ENCODE results near the gene IER5L. TPM values are rescaled to one million over a fixed set of nuclear protein-coding genes. Genes with fewer than 3 reads are reported as not detected.

IER5L gene
- total RNA-seq, 4 donors from 2014 or later: 0.92 to 3.4 (median 2.9) TPM

DNA sequence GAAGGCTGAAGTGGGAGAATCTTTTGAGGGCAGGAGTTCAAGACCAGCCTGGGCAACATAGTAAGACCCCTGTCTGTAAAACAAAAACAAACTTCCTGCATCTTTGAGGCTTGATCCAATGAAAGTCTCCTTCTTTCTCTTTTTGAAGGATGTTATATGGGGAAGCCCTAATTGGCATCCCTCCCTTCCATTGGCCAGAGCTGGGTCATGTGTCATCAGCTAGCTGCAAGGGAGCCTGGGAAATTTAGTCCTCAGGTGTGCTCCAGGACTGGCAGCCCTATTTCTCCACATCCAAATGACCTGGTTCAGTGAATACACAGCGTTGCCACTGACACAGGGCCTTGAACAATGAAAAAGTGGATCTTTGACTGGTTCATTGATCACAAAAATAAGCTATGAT lies 9.0 kb upstream of the IER5L start:
- DNase-seq (no peak), ATAC-seq (no peak)
- intact Hi-C loops (cut with DNase I; ENCODE audit: low total_unique reads) (no loop called here), in situ Hi-C loops (cut with MboI; ENCODE audit: low sequenced_read_pairs in 4 of 4) (no loop called here)
- Histone ChIP-seq H3K27me3 (no peaks in the 10 kb centered on the region), H3K36me3 (no peaks in the 10 kb centered on the region), H3K27ac (no peak overlapping the region), H3K4me1 (no peaks in the 10 kb centered on the region), H3K9me3 (no peaks in the 10 kb centered on the region), H3K4me3 (no peak overlapping the region)
- TF ChIP-seq POLR2A (IDR thresholded peaks at IDR 0.05) (no peak), CTCF (IDR thresholded peaks at IDR 0.05 in 4 of 5, conservative IDR thresholded peaks at IDR 0.05 in 1 of 5) (no peak)

DNA sequence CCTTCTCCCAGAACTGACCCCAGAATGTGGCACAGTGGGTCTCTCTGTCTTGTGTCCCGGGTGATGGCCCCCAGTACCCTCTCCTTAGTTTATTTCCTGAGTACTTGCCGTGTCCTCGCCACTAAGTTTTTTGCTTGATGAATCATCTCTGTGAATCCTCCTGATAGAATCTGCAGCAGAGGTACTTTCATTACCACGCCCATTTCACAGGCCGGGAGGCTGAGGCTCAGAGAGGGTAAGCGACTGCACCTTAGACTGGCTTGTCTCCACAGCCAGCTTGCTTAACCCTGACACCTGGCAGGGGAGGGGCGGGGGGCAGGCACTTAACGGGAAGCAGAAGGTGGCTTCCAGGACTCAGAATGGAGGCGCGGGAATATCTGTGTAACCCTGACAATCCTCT lies 7.9 kb upstream of the IER5L start:
- H3K27ac ChIP-seq: no peak overlapping the region
- in situ Hi-C loops (cut with MboI; ENCODE audit: low sequenced_read_pairs in 4 of 4): no loop called here
- ATAC-seq (no peak), DNase-seq (no peak)
- H3K4me3 ChIP-seq: no peak overlapping the region
- TF ChIP-seq POLR2A (IDR thresholded peaks at IDR 0.05): no peak
- TF ChIP-seq CTCF (IDR thresholded peaks at IDR 0.05 in 4 of 5, conservative IDR thresholded peaks at IDR 0.05 in 1 of 5): no peak
- H3K27me3 ChIP-seq: no peaks in the 10 kb centered on the region
- intact Hi-C loops (cut with DNase I; ENCODE audit: low total_unique reads): no loop called here
- H3K36me3 ChIP-seq: no peaks in the 10 kb centered on the region
- no peaks in the 10 kb centered on the region for H3K9me3 ChIP-seq
- no peaks in the 10 kb centered on the region for H3K4me1 ChIP-seq

DNA sequence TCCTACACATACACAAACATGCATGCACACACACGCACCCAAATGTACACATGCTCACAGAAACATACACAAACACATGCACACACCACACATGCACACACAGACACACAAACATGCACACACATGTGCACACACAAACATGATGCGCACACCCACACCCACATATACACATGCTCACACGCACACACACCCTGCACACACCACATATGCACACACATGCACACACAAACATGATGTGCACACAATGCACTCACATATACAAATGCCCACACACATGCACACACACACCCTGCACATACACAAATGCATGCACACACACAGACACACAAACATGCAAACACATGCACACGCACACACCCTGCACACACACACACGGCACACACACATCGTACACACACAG lies 7.3 kb upstream of the IER5L start:
- Histone ChIP-seq H3K27me3 (no peaks in the 10 kb centered on the region), H3K4me3 (no peak overlapping the region), H3K36me3 (no peaks in the 10 kb centered on the region), H3K4me1 (no peaks in the 10 kb centered on the region), H3K9me3 (no peaks in the 10 kb centered on the region), H3K27ac (no peak overlapping the region)
- no peak for ATAC-seq
- in situ Hi-C loops (cut with MboI; ENCODE audit: low sequenced_read_pairs in 4 of 4) (no loop called here), intact Hi-C loops (cut with DNase I; ENCODE audit: low total_unique reads) (no loop called here)
- no peak for DNase-seq
- TF ChIP-seq CTCF (IDR thresholded peaks at IDR 0.05 in 4 of 5, conservative IDR thresholded peaks at IDR 0.05 in 1 of 5): no peak
- no peak for TF ChIP-seq POLR2A (IDR thresholded peaks at IDR 0.05)

- DNase-seq (no peak), ATAC-seq (no peak)
- Histone ChIP-seq H3K4me1 (no peaks in the 10 kb centered on the region), H3K36me3 (no peaks in the 10 kb centered on the region), H3K27me3 (no peaks in the 10 kb centered on the region), H3K27ac (no peak overlapping the region), H3K4me3 (no peak overlapping the region), H3K9me3 (no peaks in the 10 kb centered on the region)
- no peak for TF ChIP-seq CTCF (IDR thresholded peaks at IDR 0.05 in 4 of 5, conservative IDR thresholded peaks at IDR 0.05 in 1 of 5)
- TF ChIP-seq POLR2A (IDR thresholded peaks at IDR 0.05): no peak
- intact Hi-C loops (cut with DNase I; ENCODE audit: low total_unique reads) (no loop called here), in situ Hi-C loops (cut with MboI; ENCODE audit: low sequenced_read_pairs in 4 of 4) (no loop called here)
Observed at GRCh38 chr9:129184596-129185122, 6.6 kb upstream of the IER5L start.

GRCh38 chr9:129184219-129184524 lies 6.1 kb upstream of the IER5L start:
- Histone ChIP-seq H3K27me3 (no peaks in the 10 kb centered on the region), H3K36me3 (no peaks in the 10 kb centered on the region), H3K4me3 (no peak overlapping the region), H3K27ac (no peak overlapping the region), H3K4me1 (no peaks in the 10 kb centered on the region), H3K9me3 (no peaks in the 10 kb centered on the region)
- no peak for ATAC-seq
- intact Hi-C loops (cut with DNase I; ENCODE audit: low total_unique reads): no loop called here
- in situ Hi-C loops (cut with MboI; ENCODE audit: low sequenced_read_pairs in 4 of 4): no loop called here
- DNase-seq: no peak
- TF ChIP-seq POLR2A (IDR thresholded peaks at IDR 0.05) (no peak), CTCF (IDR thresholded peaks at IDR 0.05 in 4 of 5, conservative IDR thresholded peaks at IDR 0.05 in 1 of 5) (no peak)

Data from gastrocnemius medialis (tissue), 4 donors.